ENCODE data around the gene SPRED3. TPM values are rescaled to one million over a fixed set of nuclear protein-coding genes. Genes with fewer than 3 reads are reported as not detected.

The SPRED3 gene
- total RNA-seq, 1 donor from 2014 or later, result 3.4 TPM

DNA sequence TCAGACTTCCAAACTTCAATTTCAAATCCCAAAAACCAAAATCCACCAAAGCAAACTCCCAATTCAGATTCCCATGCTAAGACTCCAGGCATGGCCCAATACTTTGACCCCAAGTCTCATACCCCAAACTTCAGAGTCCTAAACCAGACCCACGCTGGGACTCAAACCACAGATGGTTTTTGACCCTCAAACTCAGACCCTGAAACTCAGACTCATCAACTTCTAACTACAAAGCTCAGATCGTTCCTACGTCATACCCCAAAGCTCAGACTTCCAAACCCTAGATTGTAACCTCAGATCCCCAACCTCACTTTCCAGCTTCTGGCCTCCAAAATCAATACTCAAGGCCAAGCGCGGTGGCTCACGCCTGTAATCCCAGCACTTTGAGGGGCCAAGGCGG, 56.9 kb downstream of the SPRED3 start:
- no peak for DNase-seq (ENCODE audit: low read depth, low spot score)

DNA sequence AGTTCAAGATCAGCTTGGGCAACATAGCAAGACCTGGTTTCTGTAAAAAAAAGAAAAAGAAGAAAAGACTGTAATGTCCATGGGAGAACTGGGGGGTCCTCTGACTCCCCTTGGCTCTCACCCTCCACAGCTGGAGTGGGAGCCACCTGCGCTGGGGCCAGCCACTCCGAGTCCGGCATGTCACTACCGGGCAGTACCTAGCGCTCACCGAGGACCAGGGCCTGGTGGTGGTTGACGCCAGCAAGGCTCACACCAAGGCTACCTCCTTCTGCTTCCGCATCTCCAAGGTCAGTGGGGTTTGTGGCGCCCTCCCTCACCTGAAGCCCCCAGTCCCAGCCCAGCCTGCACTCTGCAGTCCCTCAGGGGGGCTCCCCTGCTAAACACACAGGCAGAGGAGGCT, 59.7 kb downstream of the SPRED3 start:
- DNase-seq (ENCODE audit: low read depth, low spot score), result no peak

Other genes starting within 250 kb of the SPRED3 start
- 1.3 and 1.8 TPM in 2 replicates for gene DPF1, start 164.5 kb upstream of the SPRED3 start, total RNA-seq
- 0.66 and 3.0 TPM in 2 replicates for gene PPP1R14A, start 132.3 kb upstream of the SPRED3 start, total RNA-seq
- 5.9 and 12.6 TPM in 2 replicates for gene SPINT2, start 124.1 kb upstream of the SPRED3 start, total RNA-seq
- 27.9 and 33.4 TPM in 2 replicates for gene C19orf33, start 84.4 kb upstream of the SPRED3 start, total RNA-seq
- gene YIF1B, start 72.8 kb upstream of the SPRED3 start, total RNA-seq, result 78.7 and 98.5 TPM in 2 replicates
- 7.0 and 13.7 TPM in 2 replicates for gene KCNK6, start 68.9 kb upstream of the SPRED3 start, total RNA-seq
- gene CATSPERG, start 52.9 kb upstream of the SPRED3 start, total RNA-seq, result 0.73 and 2.3 TPM in 2 replicates
- gene PSMD8, start 14.1 kb upstream of the SPRED3 start, total RNA-seq, result 316 and 323 TPM in 2 replicates
- gene GGN, start 663 bp upstream of the SPRED3 start, total RNA-seq, result 0.33 and 0.35 TPM in 2 replicates
- gene FAM98C, start 14.4 kb downstream of the SPRED3 start, total RNA-seq, result 7.7 and 8.2 TPM in 2 replicates
- gene RASGRP4, start 37.5 kb downstream of the SPRED3 start, total RNA-seq, result not detected in 2 replicates
- 0.26 TPM in 1 of 2 replicates, not detected in the other for gene RYR1, start 45.0 kb downstream of the SPRED3 start, total RNA-seq
- gene MAP4K1, start 229.3 kb downstream of the SPRED3 start, total RNA-seq, result 0.13 and 0.21 TPM in 2 replicates
- gene EIF3K, start 230.5 kb downstream of the SPRED3 start, total RNA-seq, result 439 and 457 TPM in 2 replicates

Data from pulmonary artery endothelial cell (primary cell).